Measurements from ENCODE around the gene CFAP74. TPM values are rescaled to one million over a fixed set of nuclear protein-coding genes. Genes with fewer than 3 reads are reported as not detected.

The CFAP74 gene
- total RNA-seq, 1 donor from 2014 or later = 0.42 TPM

DNA sequence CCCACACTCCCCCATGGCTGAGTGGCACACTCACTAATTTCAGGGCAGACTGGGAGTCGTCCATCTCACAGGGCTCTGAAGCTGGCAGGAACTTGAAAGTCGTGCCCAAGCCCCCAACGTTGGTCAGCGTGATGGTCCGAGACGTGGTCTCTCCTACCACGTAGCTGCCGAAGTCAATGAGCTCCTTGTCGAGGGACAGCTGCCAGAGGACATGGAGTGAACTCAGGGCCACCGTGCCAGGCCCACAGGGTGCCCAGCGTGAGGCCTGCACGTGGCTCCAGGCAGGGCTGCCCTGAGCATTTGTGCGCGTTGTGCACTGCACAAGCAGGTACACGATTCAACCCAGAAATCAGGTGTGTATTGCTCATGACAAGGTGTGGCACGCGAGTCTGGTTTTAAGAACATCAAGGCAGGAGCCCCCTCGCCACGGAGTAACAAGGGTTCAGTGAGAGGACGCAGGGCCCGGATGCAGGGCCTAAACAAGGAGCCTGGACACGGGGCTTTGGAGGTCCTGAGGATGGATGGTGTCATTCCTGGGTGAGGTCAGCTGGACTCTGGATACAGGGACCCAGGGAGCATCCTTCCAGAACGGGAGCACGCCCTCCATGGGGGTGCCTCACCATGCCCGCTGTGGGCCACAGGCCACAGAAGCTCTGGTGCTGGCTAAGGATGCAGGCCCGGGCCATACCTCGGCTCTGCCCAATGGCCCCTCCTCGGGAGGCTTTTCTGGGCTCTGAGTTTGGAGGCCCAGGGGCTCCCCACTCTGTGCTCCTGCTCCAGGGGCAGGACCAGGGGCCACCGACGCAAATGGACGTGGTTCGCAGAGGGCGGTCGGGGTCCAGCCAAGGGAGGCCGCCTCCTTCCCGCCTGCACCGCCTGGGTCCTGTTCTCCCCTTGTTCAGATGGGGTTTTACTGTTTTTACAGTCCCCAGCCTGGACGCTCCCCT lies 46.7 kb downstream of the CFAP74 start:
- Mint-ChIP-seq H3K4me1 (peaks cover 24% of the 10 kb centered on the region), H3K27me3 (ENCODE audit: low read depth) (peaks cover 18% of the 10 kb centered on the region), H3K9me3 (no peaks in the 10 kb centered on the region), H3K36me3 (no peaks in the 10 kb centered on the region), H3K4me3 (no peak overlapping the region), H3K27ac (no peak overlapping the region)
- no peak for DNase-seq (ENCODE audit: low spot score in 2 of 2, unreplicated experiment in 2 of 2)
- no peak for TF ChIP-seq CTCF (IDR thresholded peaks at IDR 0.05; ENCODE audit: unreplicated experiment)

GRCh38 chr1:1956101-1956500 lies 47.5 kb downstream of the CFAP74 start:
- Mint-ChIP-seq H3K4me3 (no peak overlapping the region), H3K27me3 (ENCODE audit: low read depth) (peaks cover 11% of the 10 kb centered on the region), H3K36me3 (no peaks in the 10 kb centered on the region), H3K27ac (peak overlapping the region; percentile 50), H3K4me1 (peaks cover 24% of the 10 kb centered on the region), H3K9me3 (no peaks in the 10 kb centered on the region)
- no peak for DNase-seq (ENCODE audit: low spot score in 2 of 2, unreplicated experiment in 2 of 2)
- no peak for TF ChIP-seq CTCF (IDR thresholded peaks at IDR 0.05; ENCODE audit: unreplicated experiment)

- no peak for TF ChIP-seq CTCF (IDR thresholded peaks at IDR 0.05; ENCODE audit: unreplicated experiment)
- no peak overlapping the region for H3K4me3 Mint-ChIP-seq
- H3K9me3 Mint-ChIP-seq = no peaks in the 10 kb centered on the region
- peak overlapping the region; percentile 50 for H3K27ac Mint-ChIP-seq
- no peaks in the 10 kb centered on the region for H3K36me3 Mint-ChIP-seq
- peaks cover 21% of the 10 kb centered on the region for H3K4me1 Mint-ChIP-seq
- peaks cover 9% of the 10 kb centered on the region for H3K27me3 Mint-ChIP-seq (ENCODE audit: low read depth)
- no peak for DNase-seq (ENCODE audit: low spot score in 2 of 2, unreplicated experiment in 2 of 2)
Measured at GRCh38 chr1:1955621-1956094, 47.9 kb downstream of the CFAP74 start.

GRCh38 chr1:1954831-1955441 lies 48.6 kb downstream of the CFAP74 start:
- Mint-ChIP-seq H3K36me3 (no peaks in the 10 kb centered on the region), H3K4me1 (peaks cover 19% of the 10 kb centered on the region), H3K4me3 (no peak overlapping the region), H3K27me3 (ENCODE audit: low read depth) (peaks cover 6% of the 10 kb centered on the region), H3K27ac (no peak overlapping the region), H3K9me3 (no peaks in the 10 kb centered on the region)
- DNase-seq (ENCODE audit: low spot score in 2 of 2, unreplicated experiment in 2 of 2) = no peak
- peak; percentile 44 for TF ChIP-seq CTCF (IDR thresholded peaks at IDR 0.05; ENCODE audit: unreplicated experiment)

DNA sequence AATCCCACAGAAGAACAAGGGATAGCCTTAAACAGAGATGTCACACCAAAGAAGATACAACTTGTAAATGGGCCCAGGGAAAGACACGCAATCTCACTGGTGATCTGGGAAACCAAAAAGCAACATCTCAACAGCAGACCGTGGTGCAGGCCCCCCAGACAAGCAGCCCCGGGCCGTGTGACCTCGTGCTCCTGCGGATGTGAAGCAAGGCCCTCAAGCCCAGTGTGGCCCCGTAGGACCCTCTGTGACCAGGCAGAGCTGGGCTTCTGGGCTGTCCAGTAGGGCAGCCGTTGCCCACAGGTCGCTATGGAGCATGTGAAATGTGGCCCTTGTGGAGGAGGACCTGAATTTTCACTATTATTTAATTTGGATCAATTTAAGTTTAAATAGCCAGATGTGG lies 49.6 kb downstream of the CFAP74 start:
- H3K4me1 Mint-ChIP-seq = peaks cover 17% of the 10 kb centered on the region
- H3K4me3 Mint-ChIP-seq = no peak overlapping the region
- no peaks in the 10 kb centered on the region for H3K36me3 Mint-ChIP-seq
- peaks cover 14% of the 10 kb centered on the region for H3K27me3 Mint-ChIP-seq (ENCODE audit: low read depth)
- no peaks in the 10 kb centered on the region for H3K9me3 Mint-ChIP-seq
- peak overlapping the region; percentile 36 for H3K27ac Mint-ChIP-seq
- no peak for DNase-seq (ENCODE audit: low spot score in 2 of 2, unreplicated experiment in 2 of 2)
- no peak for TF ChIP-seq CTCF (IDR thresholded peaks at IDR 0.05; ENCODE audit: unreplicated experiment)
